Measurements from ENCODE around the gene ARHGEF2. TPM values are rescaled to one million over a fixed set of nuclear protein-coding genes. Genes with fewer than 3 reads are reported as not detected.
A peak's percentile ranks its signal among the peaks of the same experiment; 100 is the strongest.

ARHGEF2 gene
- total and polyA plus RNA-seq, 9 of the 15 experiments (the other 6 are each of a cell fraction or from before 2014, with no cell fraction given), result 7.1 to 162 (median 62.2) TPM

DNA sequence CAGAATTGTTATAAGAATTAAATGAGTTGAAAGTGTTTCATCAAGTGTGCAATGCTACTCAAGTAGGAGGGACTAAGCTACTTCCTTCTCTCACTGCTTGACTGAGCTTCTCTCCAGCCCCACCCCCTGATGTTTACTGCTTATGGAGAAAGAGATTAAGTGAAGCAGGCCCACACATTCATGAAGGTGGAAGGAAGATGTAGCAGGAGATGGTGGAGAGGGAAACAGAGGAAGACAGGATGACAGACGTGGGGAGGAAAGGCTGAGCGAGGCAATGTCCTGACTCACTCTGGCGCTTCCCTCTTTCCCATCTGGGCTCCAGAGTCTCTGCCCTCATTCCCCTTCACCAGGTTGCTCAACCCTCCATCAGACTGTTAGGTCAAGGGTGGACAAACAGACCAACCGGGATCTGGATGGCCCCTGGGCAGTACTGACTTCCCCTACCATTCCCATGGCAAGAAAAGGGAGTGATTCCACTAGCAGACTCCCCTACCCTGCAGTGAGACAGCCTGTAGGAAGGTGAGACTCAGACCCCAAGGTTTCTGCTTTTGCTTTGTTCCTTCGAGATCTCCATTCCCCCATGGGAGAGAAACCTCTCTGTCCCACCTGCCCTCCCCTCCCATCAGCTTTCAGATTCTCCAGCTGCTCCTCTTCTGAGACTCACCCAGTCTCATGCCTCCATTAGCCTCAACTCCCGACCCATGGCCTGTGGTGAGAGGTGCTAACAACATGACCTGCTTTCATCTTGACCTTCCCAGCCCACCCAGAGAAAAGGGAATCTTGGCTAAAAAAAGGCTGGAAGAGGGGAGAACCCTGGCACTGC lies 3.1 kb upstream of the ARHGEF2 start (continued):
- TF ChIP-seq DEAF1 (CRISPR knock-in tag; IDR thresholded peaks at IDR 0.05) (no peak), CHD7 (IDR thresholded peaks at IDR 0.05; ENCODE audit: low read depth, low read length) (no peak), ZHX1 (conservative IDR thresholded peaks at IDR 0.05; ENCODE audit: low read length) (no peak), ZBTB34 (CRISPR knock-in tag; IDR thresholded peaks at IDR 0.05) (no peak), LCOR (CRISPR knock-in tag; IDR thresholded peaks at IDR 0.05) (0 out of 2 replicates have a peak, but pooled peaks have one; percentile 39)
- TF ChIP-seq, protein P1, sequence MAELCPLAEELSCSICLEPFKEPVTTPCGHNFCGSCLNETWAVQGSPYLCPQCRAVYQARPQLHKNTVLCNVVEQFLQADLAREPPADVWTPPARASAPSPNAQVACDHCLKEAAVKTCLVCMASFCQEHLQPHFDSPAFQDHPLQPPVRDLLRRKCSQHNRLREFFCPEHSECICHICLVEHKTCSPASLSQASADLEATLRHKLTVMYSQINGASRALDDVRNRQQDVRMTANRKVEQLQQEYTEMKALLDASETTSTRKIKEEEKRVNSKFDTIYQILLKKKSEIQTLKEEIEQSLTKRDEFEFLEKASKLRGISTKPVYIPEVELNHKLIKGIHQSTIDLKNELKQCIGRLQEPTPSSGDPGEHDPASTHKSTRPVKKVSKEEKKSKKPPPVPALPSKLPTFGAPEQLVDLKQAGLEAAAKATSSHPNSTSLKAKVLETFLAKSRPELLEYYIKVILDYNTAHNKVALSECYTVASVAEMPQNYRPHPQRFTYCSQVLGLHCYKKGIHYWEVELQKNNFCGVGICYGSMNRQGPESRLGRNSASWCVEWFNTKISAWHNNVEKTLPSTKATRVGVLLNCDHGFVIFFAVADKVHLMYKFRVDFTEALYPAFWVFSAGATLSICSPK (IDR thresholded peaks at IDR 0.05; ENCODE audit: borderline replicate concordance), result no peak

Measured in K562 (cell line).